Activated naive CD4-positive, alpha-beta T cell treated with anti-CD3 and anti-CD28 coated beads, Interleukin-2, amount 50 U/mL, for 24 hours (primary cell): ENCODE results near the gene SIGLEC6.

ENCODE experiments used
- H3K27ac Mint-ChIP-seq: one replicate; pipeline ENCODE4 v1.8.0; 2021; ENCODE audit warnings: mild to moderate bottlenecking, mixed read lengths
- H3K27me3 Mint-ChIP-seq: one replicate; pipeline ENCODE4 v1.8.0; 2021; ENCODE audit warnings: mixed read lengths
- H3K36me3 Mint-ChIP-seq: one replicate; pipeline ENCODE4 v1.8.0; 2021; ENCODE audit warnings: mixed read lengths
- H3K4me1 Mint-ChIP-seq: one replicate; pipeline ENCODE4 v1.8.0; 2021; ENCODE audit warnings: mixed read lengths
- H3K4me3 Mint-ChIP-seq: one replicate; pipeline ENCODE4 v1.8.0; 2021; ENCODE audit warnings: mild to moderate bottlenecking, mixed read lengths
- H3K9me3 Mint-ChIP-seq: one replicate; pipeline ENCODE4 v1.8.0; 2021; ENCODE audit warnings: mixed read lengths

The SIGLEC6 gene

DNA sequence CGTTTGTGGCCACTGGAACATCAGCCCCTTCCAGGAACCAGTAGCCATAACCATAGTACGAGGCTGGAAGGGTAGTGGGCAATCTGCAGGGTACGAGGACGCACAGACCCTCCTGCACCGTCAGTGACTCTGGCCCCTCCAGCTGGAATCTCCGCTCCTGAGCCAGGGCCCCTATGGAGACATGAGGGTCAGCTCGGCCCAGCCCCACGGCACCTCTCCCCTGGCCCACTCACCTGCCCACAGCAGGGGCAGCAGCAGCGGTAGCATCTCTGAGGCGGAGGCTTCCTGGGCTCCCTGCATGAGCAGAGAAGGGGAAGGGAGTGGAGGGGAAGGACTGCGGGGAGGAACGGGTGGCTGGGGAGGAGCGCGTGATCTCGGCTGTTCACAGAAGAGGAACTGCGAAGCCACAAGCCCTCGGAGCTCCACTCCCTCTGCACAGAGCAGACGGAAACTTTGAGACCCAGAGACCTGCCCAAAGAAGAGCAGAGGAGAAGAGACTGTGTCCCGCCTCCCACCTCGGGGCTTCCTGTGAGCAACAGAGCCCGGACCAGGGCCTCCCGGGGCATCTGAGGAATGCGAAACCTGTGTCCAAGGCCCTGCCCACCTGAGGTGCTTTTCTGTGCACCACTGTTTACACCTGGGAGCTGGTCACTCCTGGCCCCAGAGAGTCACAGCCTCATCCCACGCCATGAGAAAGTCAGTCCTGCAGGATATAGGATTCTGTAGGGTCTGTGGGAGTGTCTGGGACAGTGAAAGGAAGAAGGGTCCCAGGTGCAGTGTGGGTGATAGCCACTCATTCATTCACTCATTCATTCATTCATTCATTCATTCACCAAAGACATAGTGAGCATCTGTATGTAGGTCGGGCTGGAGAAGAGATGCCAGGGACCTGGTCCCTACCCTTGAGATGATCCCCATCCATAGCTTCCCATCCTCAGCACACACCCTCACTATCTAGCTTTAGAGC, at the start of gene SIGLEC6:
Gene SIGLEC6, minus strand, starts transcription at position 322 of the 967 bp plus-strand sequence. Its CDS starts 22 bp downstream, at position 300.
- Mint-ChIP-seq H3K4me3 (no peak within 1 kb of the TSS), H3K27me3 (peaks cover 51% of the 10 kb centered on the region), H3K9me3 (peaks cover 20% of the 10 kb centered on the region), H3K36me3 (no peaks in the 10 kb centered on the region), H3K4me1 (no peaks in the 10 kb centered on the region), H3K27ac (no peak within 1 kb of the TSS)

DNA sequence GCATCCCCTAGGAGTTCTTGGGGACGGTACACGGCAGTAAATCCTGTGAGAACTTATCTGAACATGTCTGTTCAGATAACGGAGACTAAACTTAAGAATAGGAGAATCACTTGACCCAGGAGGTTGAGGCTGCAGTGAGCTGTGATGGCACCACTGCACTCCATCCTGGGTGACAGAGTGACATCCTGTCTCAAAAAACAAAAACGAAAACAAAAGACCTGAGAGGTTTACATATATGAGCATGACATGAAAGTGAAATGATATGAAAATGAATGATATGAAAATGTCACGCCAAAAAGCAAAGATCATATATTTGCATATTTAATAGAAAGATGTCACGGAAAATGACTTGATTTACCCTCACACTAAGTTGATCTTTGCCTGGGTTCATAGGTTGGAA, 45.4 kb upstream of the SIGLEC6 start:
- Mint-ChIP-seq H3K9me3 (peaks cover 15% of the 10 kb centered on the region), H3K36me3 (peaks cover 42% of the 10 kb centered on the region), H3K4me1 (peaks cover 19% of the 10 kb centered on the region), H3K27ac (no peak overlapping the region), H3K4me3 (no peak overlapping the region), H3K27me3 (no peaks in the 10 kb centered on the region)

DNA sequence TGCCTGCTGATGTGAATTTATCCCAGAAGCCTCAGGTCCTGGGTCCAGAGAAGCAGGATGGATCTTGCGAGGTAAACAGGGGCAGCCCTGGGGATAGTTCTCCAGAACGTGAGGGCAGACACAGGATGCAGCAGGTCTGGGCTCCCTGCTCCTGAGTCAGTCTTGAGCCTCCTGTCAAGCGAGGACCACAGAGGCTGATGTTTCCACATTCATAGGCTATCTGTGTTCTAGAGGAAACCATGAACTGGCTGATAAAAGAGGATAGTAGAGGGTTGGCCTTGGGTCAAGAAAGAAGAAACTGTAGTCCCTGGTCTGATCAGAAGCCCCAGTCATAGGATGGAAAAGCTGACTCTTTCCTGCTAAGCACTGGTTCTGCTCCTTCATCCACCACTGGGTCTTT, 41.9 kb upstream of the SIGLEC6 start:
- no peak overlapping the region for H3K4me3 Mint-ChIP-seq
- H3K9me3 Mint-ChIP-seq: no peaks in the 10 kb centered on the region
- peaks cover 25% of the 10 kb centered on the region for H3K36me3 Mint-ChIP-seq
- no peaks in the 10 kb centered on the region for H3K27me3 Mint-ChIP-seq
- no peak overlapping the region for H3K27ac Mint-ChIP-seq
- H3K4me1 Mint-ChIP-seq: peaks cover 36% of the 10 kb centered on the region

DNA sequence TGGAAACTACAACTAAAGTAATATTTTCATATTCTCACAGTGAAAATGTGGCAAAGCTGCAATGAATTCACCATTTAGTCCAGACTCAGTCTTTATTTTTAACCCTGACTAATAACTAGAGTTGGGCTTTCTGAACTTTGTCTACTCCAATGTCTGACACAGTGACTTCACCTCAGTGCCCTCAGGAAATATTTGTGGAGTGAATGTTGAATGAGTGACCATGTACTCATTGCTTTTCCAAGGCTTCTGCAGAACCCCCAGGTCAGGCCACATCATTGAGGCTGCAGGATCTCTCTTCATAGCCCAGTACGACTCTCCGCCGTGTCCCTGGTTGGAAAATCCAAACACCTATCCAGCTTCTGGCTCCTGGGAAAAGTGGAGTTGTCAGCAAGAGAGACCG, 41.4 kb upstream of the SIGLEC6 start:
- Mint-ChIP-seq H3K36me3 (peaks cover 25% of the 10 kb centered on the region), H3K27ac (no peak overlapping the region), H3K4me1 (peaks cover 36% of the 10 kb centered on the region), H3K27me3 (no peaks in the 10 kb centered on the region), H3K4me3 (no peak overlapping the region), H3K9me3 (no peaks in the 10 kb centered on the region)

DNA sequence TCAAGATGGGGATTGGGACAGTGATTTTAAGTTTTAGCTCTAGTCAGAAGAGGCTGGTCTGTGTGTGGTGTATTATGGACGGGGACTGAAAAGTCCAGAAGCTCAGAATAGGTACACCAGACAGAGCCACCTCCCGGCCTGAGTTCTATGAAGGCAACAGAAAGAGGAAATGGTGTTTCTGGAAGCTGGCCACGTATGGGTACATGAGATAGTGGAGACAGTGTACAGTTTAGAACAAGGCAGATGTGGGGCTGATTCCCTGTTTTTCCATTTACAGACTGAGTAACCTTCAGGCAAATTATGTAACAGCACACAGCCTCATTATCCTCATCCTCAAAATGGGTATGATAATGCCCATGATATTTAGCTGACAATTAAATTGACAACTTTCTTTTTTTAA, 40.9 kb upstream of the SIGLEC6 start:
- Mint-ChIP-seq H3K4me1 (peaks cover 36% of the 10 kb centered on the region), H3K36me3 (peaks cover 25% of the 10 kb centered on the region), H3K9me3 (no peaks in the 10 kb centered on the region), H3K27ac (no peak overlapping the region), H3K4me3 (peak overlapping the region; percentile 99), H3K27me3 (no peaks in the 10 kb centered on the region)

DNA sequence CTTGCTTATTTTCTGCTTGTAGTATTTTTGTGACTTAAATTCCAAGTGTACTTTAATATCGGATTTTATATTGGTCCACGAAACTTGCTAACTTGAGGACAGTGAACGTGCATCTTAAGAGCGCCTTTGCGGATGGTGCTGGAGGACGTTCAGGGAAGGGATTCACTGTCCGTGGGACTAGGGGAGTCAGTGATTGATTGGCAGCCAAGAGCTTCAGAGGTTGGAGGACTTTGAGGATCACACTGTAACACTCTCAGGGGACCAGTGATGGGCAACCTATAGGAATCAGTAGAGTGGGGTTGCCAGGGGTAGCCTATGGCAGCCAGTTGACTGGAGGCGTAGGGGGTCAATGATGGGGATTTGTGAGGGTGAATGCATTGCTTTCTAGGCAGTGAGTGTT, 40.1 kb upstream of the SIGLEC6 start:
- H3K9me3 Mint-ChIP-seq: no peaks in the 10 kb centered on the region
- H3K36me3 Mint-ChIP-seq: peaks cover 18% of the 10 kb centered on the region

DNA sequence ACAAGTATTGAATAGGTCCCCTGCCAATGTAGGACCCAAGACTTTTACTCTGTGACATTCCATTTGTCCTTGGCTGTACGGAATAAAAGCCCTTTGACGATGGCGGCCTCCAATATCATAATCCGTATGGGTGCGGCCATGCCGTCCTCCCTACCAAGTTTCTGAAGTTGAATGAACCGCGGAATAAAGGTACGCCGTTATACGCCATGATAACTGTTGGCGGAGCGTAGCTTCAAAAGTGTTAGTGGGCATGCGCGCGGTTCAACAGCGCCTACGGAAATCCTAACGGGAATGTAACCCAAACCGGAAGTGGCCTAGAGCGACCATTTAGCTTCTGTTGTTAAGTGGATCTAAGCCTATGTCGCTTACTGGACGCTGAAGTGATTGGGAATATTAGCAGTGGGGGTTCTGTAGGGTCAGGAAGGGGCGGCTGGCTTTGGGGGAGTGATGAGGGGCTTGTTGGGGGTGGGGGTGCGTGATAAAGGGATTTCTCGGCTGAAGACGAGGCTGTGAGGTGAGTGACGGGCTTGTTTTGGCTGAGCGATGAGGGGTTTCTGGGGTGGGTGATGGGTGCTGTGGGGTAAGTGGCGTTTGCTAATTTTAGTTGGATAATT, 39.6 kb upstream of the SIGLEC6 start, which contains the start of gene ZNF175:
Gene ZNF175, plus strand, starts transcription at position 322 of the 614 bp plus-strand sequence. CDS start 2,047 bp downstream, outside the sequence.
- Mint-ChIP-seq H3K36me3 (peaks cover 16% of the 10 kb centered on the region), H3K4me1 (peaks cover 36% of the 10 kb centered on the region), H3K9me3 (no peaks in the 10 kb centered on the region), H3K27ac (peak within 1 kb of the TSS; percentile 96), H3K4me3 (peak within 1 kb of the TSS; percentile 99), H3K27me3 (peaks cover 2% of the 10 kb centered on the region)

More for the DNA sequence above, 40.1 kb upstream of the SIGLEC6 start:
- Mint-ChIP-seq H3K27ac (peak overlapping the region; percentile 96), H3K27me3 (peaks cover under 1% of the 10 kb centered on the region), H3K4me1 (peaks cover 36% of the 10 kb centered on the region), H3K4me3 (peak overlapping the region; percentile 99)

DNA sequence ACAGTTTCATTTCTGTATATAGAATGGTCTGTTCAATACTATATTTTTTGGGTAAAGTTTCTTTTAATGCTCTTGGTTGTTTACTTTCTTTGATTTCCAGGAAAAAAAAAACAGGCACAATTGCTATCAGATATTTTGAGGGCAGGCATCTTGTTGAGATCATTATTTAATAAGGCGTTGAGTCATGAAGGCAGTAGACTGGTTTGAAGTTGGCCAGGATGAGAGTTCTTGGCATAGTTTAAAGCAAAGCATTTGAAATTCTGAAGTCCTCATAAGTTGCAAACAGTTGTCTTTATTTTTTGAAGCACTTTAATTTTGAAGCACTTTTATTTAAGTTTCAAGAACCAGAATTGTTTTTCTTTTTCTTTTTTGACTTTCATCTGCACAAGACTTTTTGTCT, 37.0 kb upstream of the SIGLEC6 start:
- no peak overlapping the region for H3K4me3 Mint-ChIP-seq
- H3K9me3 Mint-ChIP-seq: no peaks in the 10 kb centered on the region
- peaks cover 4% of the 10 kb centered on the region for H3K36me3 Mint-ChIP-seq
- peaks cover 14% of the 10 kb centered on the region for H3K27me3 Mint-ChIP-seq
- H3K27ac Mint-ChIP-seq: no peak overlapping the region
- peaks cover 30% of the 10 kb centered on the region for H3K4me1 Mint-ChIP-seq

DNA sequence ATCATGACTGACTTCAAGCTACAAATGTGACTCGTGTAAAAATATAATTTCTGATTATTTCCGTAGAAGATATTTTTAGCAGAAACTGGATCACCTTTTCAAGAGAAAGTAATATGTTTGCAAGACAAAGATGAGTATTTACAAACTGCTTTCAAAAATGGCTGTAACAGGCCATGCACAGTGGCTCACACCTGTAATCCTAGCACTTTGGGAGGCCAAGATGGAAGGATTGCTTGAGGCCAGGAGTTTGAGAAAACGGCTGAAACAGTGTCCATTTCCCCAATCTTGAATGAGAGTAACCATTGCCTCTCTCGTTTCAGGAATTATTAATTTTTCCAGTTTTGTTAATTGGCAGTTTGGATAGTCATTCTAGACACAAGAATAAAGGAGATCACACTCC, 36.1 kb upstream of the SIGLEC6 start:
- H3K27me3 Mint-ChIP-seq: peaks cover 16% of the 10 kb centered on the region
- no peaks in the 10 kb centered on the region for H3K9me3 Mint-ChIP-seq
- H3K4me3 Mint-ChIP-seq: no peak overlapping the region
- H3K27ac Mint-ChIP-seq: no peak overlapping the region
- H3K4me1 Mint-ChIP-seq: peaks cover 24% of the 10 kb centered on the region
- peaks cover 2% of the 10 kb centered on the region for H3K36me3 Mint-ChIP-seq

DNA sequence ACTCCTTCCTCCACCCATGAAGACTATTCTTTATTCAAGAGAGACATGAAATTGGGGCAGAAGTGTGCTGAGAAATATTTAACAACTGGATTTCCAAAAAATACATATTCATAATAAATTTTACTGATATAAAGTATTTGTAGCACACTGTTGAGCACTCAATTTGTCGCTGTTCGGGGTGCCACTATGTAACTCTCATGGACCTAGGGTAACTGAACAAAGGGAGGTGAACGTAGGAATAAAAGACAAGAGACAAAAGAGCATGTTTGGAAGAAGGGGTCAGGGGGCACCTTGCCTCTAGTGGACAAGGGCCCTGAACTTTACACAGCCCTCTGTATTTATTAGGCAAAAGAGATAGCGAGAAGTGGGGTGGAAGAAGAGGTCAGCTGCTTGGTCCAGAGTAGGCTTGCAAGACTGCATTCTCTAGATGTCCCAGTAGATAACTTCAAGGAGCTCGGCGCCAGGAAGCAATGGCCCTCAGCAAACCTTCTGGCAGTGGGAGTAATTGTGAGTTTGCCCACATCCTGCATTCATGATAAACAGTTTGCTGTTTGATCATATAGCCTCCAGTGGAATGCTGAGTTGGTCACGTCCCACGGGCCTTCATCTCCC, 35.1 kb upstream of the SIGLEC6 start:
- peaks cover 3% of the 10 kb centered on the region for H3K36me3 Mint-ChIP-seq
- H3K27ac Mint-ChIP-seq: no peak overlapping the region
- peaks cover 15% of the 10 kb centered on the region for H3K4me1 Mint-ChIP-seq
- peaks cover 20% of the 10 kb centered on the region for H3K27me3 Mint-ChIP-seq
- no peaks in the 10 kb centered on the region for H3K9me3 Mint-ChIP-seq
- H3K4me3 Mint-ChIP-seq: no peak overlapping the region

DNA sequence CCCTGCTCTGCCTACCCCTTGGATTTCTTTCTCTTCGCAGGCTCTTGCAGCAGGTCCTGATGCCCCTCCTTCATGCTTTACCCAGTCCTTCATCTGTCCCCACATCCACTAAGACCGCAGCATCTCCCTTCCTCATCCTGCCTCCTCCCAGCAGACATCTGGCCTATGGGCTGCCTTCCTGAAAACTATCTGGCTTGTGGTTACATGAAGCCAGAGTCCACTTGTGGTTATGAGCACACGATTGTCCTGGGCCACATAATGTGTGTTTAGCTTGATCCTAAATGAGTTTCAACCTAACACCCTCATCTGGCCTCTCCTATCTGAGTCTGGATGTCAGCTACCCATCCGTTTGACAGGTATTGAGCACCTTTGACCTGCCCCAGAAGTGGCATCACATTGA, 34.1 kb upstream of the SIGLEC6 start:
- H3K36me3 Mint-ChIP-seq: peaks cover 2% of the 10 kb centered on the region
- peaks cover 29% of the 10 kb centered on the region for H3K27me3 Mint-ChIP-seq
- peaks cover 6% of the 10 kb centered on the region for H3K4me1 Mint-ChIP-seq
- H3K9me3 Mint-ChIP-seq: no peaks in the 10 kb centered on the region
- no peak overlapping the region for H3K27ac Mint-ChIP-seq
- H3K4me3 Mint-ChIP-seq: no peak overlapping the region

DNA sequence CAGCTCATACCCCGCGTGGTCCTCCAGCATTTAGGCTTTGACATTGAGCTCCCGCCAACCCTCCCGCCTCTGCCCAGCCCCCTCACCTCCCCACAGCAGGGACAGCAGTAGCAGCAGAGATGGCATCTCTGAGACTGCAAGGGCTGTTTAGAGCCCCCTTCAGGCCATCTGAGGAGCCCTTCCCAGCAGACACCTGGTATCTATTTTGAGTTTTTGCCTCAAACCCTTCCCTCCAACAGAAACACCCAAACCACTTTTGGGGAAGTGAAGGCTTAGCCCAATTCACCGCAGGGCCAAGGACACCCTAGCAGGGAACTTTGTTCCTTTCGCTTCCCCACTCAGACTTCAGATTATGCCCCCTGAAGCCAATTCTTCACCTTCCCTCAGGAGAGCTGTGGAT, 33.3 kb upstream of the SIGLEC6 start:
- no peaks in the 10 kb centered on the region for H3K9me3 Mint-ChIP-seq
- no peak overlapping the region for H3K4me3 Mint-ChIP-seq
- peaks cover 33% of the 10 kb centered on the region for H3K27me3 Mint-ChIP-seq
- peaks cover 2% of the 10 kb centered on the region for H3K36me3 Mint-ChIP-seq
- H3K4me1 Mint-ChIP-seq: peaks cover 2% of the 10 kb centered on the region
- no peak overlapping the region for H3K27ac Mint-ChIP-seq

DNA sequence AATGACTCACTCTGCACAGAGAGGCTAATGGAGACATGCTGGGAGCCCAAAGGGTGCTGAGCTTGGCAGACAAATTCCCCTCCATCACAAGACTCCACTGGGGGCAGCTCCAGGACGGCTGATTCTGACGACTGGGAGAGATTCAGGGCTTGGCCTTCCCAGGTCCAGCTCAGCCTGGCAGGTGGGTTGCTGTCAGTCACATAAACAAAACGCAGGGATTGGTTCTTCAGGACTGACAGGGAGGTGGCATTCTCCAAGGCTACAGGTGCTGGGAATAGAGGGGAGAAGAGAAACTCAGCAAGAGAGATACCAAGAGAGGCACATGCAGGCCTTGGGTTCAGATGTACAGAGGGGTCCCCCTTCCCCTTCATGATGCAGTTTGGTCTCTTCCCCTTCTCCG, 28.9 kb upstream of the SIGLEC6 start:
- peaks cover 2% of the 10 kb centered on the region for H3K36me3 Mint-ChIP-seq
- no peak overlapping the region for H3K27ac Mint-ChIP-seq
- H3K9me3 Mint-ChIP-seq: no peaks in the 10 kb centered on the region
- H3K4me1 Mint-ChIP-seq: no peaks in the 10 kb centered on the region
- H3K4me3 Mint-ChIP-seq: no peak overlapping the region
- H3K27me3 Mint-ChIP-seq: peaks cover 53% of the 10 kb centered on the region

DNA sequence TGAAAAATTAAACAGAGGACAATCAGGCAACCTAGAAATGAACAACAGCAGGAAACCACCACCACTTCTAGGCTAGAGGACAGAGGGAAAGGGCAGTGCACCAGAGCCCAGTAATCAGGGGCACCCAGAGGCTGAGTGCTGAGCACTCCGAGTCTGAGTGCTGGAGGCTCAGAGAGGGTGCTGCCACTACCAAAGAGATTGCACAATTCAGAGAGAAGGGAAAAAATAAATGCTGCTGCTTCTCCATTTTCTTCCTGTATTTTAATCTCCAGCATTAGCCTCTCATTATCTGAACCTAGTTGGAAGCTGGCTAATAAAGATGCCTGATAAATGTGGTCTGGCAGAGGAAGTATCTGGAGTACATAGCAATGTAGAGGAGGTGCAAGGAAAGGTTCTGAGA, 27.8 kb upstream of the SIGLEC6 start:
- Mint-ChIP-seq H3K4me1 (no peaks in the 10 kb centered on the region), H3K27me3 (peaks cover 51% of the 10 kb centered on the region), H3K9me3 (no peaks in the 10 kb centered on the region), H3K27ac (no peak overlapping the region), H3K4me3 (no peak overlapping the region), H3K36me3 (peaks cover 2% of the 10 kb centered on the region)

DNA sequence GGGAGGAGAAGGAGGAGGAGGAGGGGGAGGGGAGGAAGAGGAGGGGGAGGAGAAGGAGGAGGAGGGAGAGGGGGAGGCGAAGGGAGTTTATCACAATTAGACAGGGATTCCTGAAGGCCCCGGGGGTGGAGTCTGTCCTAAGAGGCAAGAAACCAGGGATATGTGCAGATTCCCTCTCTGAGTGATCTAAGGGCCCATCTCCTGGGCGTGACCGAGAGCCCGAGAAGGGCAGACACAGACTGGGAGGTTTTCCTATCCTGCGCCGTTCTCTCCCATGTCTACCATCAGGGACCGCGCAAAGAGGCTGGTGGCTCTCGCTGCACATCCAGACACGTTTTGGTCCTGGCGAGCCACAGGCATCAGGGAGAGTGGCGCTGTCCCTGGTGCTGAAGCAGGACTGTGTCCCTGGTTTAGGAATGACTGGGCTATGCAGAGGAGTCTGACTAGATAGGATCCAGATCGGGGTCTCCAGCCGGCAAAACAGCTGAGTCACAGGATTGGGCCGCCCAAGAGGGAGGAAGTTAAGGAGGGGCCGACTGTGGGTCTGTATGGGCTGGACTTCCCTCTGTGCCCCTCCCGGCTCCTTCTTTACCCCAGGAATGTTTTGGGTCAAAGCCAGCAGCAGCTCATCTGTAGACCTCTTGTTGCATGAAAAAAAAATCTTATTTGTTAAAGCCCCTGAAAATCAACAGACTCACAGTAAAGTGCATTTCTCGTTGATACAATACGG, 21.7 kb upstream of the SIGLEC6 start:
- Mint-ChIP-seq H3K36me3 (no peaks in the 10 kb centered on the region), H3K27me3 (peaks cover 33% of the 10 kb centered on the region), H3K4me1 (peaks cover 10% of the 10 kb centered on the region), H3K9me3 (peaks cover 4% of the 10 kb centered on the region), H3K27ac (no peak overlapping the region), H3K4me3 (no peak overlapping the region)
